ENCODE measurements around the gene COL4A4.

The COL4A4 gene

DNA sequence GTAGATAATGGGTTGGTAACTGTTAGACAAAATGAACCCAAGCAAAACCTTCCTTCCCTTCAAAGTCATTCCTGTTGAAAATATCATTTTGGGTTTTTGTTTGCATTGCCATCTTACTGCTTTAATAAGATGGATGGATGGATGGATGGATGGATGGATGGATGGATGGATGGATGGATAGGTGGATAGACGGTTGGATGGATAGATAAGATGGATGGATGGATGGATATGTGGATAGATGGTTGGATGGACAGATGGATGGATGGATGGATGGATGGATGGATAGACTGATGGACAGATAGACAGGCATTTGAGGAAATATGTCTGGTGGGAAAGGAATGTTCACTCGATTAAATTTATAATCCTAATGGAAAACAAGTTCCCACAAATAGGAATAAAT is 133.2 kb downstream of the COL4A4 start:
- no peak for DNase-seq (ENCODE audit: low read depth)

DNA sequence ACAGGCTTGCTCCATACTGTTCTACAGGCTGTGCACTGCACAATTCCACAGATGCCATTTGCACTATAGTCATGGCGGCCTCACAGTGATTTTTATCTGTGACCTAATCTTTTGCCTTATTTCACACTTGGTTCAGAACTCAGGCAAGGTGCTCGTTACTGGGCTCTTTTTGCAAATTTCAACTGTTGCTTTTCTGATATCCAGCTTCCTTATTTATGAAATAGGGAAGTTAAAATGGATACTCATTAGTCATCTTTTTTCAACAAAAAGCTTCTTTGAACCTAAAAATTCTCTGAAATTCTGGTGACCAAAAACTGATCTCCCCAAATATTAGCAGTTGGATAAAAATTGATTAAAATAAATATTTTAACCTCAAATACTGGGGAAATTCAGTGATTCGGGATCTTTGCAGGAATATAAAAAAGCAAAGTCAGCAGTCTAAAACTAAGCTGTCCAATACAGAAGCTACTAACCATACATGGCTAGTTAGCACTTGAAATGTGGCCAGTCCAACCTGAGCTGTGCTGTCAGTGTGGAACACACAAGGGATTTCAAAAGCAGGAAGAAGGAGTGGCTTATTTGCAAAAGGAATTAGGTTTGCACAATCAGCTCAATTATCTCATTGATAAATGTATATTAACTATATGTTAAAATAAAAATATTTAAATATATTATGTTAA is 134.4 kb downstream of the COL4A4 start:
- no peak for DNase-seq (ENCODE audit: low read depth)

DNA sequence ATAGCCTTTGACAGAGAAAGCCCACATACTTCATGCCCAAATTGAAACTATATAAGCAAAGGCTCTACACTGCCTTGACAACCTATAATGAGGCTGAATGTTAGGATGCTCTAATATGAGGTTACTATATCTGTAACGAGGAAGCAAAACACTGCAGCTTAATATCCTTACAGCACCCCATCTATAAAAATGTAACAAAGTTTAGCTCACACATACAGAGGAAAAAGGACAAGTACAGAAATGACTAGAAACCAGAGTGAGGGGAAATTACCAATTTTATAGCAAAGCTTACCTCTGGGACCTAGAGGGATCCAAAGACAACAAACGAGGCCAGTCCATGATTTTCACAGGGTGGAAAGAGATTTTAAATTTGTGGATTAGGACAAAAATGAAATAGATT is 138.5 kb downstream of the COL4A4 start:
- DNase-seq (ENCODE audit: low read depth) = no peak

GRCh38 chr2:227022608-227023007 is 141.4 kb downstream of the COL4A4 start:
- no peak for DNase-seq (ENCODE audit: low read depth)

DNA sequence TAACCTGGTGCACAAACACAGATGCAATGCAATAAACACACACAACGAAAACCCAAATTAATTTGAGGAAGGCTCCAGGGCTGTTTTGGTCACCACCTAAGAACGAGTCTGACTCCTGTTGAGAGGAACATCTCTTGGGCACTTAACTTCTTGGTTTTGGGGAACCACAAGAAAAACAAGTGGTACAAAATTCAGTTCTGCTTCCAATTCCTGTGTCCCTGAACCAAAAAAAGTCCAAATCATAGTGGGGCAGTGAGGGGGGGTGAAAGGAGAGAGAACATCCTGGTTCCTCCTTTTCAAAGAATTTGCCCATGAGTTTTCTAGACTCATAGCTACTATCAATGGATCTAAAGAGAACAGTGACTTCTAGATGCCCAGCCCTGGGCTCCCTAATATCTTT is 143.6 kb downstream of the COL4A4 start:
- DNase-seq (ENCODE audit: low read depth) = no peak

DNA sequence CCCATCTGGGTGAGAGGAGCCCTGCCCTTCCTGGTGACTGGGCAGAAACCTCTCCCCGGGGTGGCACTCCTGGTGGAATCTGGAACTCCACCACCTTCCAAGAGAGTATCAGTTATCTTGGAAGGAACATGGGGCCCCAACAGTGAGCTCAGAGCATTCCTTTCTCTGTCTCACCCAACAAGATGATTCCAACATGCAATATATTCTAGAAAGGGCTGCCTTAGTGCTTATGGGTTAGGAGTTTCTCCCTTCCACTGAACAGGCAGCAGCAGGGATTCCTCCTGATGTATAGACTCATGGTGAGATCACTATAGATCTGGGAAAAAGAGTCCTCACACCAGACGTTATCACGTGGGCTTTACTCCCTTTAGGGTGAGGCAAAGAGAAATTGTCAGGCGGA is 147.1 kb downstream of the COL4A4 start:
- DNase-seq (ENCODE audit: low read depth) = no peak

DNA sequence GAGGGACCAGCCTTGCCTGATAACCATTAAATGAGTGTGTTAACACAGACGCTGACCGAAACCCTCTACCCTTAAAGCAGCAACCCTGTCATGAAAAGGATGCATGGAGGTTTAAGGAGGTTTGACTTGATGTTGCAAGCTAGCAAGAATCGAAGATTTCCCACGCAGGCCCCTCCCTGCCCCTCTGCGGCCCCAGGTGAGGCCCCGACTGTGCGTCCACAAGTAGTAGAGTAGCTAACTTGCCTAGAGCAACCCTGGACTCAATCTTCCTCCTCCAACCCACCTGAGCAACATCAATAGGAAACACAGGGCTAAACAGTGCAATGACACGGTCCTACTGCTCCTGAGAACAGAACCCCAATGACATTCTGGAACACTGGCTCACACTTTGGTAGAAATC is 150.1 kb downstream of the COL4A4 start:
- DNase-seq (ENCODE audit: low read depth) = no peak

GRCh38 chr2:227013330-227013729 is 150.7 kb downstream of the COL4A4 start:
- DNase-seq (ENCODE audit: low read depth) = no peak

DNA sequence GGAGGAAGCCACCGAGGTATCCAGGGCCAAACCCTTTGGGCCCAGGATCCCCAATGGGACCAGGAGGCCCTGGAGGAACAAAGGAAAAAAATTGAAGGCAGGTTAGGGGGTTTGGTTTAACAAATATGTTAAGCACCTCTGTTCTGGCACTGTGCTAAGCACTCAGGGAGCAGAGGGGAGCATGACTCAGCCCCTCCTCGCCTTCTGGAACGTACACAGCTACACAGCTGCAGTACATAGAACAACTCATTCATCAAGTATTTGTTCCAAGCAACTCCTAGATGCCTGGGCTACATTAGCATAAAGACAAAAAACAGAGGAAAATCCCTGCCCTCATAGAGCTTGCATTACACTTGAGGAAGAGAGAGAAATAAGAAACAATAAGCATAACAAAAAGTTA is 153.6 kb downstream of the COL4A4 start:
- DNase-seq (ENCODE audit: low read depth) = no peak

DNA sequence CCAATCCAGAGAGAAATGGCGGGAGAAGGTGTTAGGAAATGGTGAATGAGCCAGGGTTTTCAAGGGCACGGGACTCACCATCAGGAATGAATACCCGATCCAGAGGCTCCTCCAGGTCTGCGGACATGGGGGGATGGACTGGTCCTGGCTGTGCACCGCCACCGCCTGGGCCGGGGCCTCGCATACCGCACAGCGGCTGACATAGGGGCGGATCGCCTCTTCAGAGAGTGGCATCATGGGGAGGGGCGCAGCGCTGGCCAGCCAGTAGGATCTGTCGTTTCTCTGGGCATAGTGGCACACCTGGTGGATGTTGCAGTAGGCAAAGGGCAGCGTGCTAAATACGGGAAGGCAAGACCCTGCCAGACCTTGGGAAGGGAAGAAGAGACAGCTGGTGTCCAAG is 156.1 kb downstream of the COL4A4 start:
- DNase-seq (ENCODE audit: low read depth) = no peak

- DNase-seq (ENCODE audit: low read depth) = no peak
Measured at GRCh38 chr2:227007148-227007547, 156.9 kb downstream of the COL4A4 start.

GRCh38 chr2:227006189-227006897 is 157.7 kb downstream of the COL4A4 start:
- no peak for DNase-seq (ENCODE audit: low read depth)

GRCh38 chr2:227004482-227004881 is 159.5 kb downstream of the COL4A4 start:
- DNase-seq (ENCODE audit: low read depth) = no peak

GRCh38 chr2:227000123-227000522 is 163.9 kb downstream of the COL4A4 start:
- no peak for DNase-seq (ENCODE audit: low read depth)

DNA sequence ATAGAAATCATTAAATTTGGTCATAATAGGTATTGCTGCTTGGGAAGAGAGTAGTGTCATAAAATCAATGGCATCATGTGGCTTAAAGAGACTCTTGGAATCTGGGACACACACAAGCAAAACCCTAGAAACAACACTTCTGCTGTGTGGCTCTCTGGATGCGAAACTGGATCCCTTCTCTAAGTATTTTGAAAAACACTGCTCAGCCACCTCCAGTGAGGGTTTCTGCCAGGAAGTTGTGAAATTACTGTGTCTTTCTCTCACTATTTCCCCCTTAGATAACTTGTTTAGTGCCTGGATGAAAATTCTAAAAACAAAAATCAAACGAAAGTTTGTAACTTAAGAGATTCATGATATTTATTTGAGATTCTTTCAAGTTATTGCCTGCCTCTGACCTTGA is 164.3 kb downstream of the COL4A4 start:
- DNase-seq (ENCODE audit: low read depth) = no peak

GRCh38 chr2:226995625-226996041 is 168.4 kb downstream of the COL4A4 start:
- DNase-seq (ENCODE audit: low read depth) = peak; percentile 24

DNA sequence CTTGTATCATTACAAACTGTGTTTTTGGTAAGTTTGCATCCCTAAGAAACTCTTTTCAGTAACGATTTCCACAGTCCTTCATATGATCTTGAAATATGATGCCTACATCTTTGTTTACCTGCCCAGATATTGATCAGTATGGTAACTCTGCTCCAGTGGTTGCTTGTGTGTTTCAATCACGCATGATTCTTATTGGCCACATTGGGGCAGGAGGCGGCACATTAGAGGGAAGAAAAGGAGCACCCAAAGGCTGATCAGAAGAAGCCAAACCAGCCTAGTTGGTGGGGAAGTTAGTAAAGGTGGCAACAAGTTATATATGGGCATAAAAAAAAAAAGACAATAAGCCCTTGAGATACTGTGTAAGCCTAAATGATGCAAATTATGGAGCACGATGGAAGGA is 169.2 kb downstream of the COL4A4 start:
- no peak for DNase-seq (ENCODE audit: low read depth)

DNA sequence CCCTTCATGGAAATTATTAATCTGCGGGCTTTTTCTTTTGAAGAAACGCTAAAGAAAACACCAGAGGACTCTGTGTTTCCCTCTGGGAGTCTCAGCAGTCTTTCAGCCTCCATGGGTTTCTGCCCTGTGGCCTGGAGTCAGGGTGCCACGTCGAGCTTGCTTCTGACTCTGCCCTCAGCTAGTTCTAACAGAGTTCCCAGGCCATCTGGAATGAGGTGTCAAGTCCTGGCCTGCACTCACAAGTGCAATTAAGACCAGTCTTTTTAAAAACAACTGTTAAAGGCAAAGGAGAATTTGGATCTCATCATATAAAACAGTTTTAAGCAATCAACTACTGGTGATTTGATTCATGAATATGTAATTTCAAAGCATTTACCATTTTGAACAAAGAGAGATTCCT is 170.8 kb downstream of the COL4A4 start:
- DNase-seq (ENCODE audit: low read depth) = no peak

DNA sequence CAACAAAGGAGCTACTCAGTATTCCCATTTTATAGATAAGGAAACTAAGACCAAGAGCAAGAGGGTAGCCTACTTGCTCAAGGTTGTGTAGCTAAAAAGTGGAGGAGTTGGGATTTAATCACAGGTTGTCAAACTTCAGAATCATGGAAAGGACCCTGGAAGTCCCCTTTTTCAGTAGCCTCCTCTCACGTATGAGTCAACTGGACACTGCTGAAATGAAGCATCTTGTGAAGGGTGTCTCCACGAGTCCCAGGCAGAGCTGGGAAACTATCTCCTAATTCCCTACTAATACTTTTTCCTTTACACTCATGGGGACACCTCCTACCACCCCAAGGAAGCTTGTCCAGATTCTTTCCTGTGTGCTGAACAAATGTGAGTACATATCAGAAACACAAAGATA is 172.3 kb downstream of the COL4A4 start:
- no peak for DNase-seq (ENCODE audit: low read depth)

DNA sequence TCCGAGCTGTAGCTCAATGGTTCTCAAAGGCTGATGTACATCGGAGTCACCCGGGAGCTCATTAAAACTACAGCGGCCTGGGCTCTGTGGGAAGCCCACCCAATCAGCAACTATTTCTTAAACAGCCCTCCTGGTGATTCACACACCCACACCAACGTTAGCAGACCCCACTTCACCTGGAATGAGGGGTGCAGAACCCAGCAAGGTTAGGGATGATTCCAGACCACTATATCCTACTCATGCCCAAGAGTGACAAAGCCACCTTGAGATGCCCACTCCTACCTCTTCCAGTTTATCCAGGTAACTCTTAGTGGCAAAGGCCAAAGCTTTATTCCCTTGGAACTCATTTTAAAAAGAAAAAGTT is 178.4 kb downstream of the COL4A4 start:
- DNase-seq (ENCODE audit: low read depth) = no peak

DNA sequence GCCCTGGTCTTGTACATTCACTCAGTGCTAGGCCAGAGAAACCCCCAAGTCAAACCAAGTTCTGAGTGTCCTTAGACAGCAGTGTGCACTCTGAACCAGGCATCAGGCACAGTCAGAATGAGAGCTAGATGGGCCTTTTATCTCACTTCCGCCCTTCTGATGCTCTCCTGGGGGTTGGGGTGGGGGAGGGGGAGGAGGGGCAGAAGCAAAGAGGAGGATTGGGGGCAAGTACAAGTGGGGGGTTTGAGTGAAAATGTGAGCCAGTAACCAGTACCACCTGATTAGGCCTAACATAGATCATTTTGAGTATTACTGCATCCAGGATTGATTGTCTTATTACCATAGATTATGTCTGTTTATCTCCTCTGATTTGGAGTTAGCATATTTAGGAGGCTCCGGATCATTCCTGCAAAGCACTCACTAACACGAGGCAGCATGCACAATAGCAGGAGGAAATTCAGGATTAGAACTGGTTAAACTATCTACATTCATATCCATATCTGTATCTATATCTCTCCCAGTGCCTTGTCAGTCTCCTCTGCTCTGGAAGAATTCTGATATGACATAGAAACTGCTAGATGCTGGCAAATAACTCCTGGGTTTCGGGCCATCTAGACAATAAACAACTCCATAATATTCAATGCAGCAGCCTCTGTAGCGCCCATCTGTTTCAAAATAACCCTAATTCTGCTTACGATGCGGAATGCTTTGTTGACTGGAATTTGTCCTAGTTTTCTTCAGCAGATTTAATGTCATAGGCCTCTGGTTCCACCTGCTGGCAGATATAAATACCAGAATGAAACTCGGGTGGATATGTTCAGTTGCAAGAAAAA is 179.0 kb downstream of the COL4A4 start:
- DNase-seq (ENCODE audit: low read depth) = peak; percentile 79

GRCh38 chr2:226983895-226984749 is 179.9 kb downstream of the COL4A4 start:
- DNase-seq (ENCODE audit: low read depth) = no peak

Data from fibroblast of the conjunctiva (primary cell).